Measurements from ENCODE around the gene GYS1.
A peak's percentile ranks its signal among the peaks of the same experiment; 100 is the strongest.

The GYS1 gene

GRCh38 chr19:48991873-48992580, 1.1 kb downstream of the GYS1 start:
- Histone ChIP-seq H3K4me3 (ENCODE audit: low read depth, low read length, poor library complexity, severe bottlenecking) (peak overlapping the region; percentile 99), H3K4me1 (ENCODE audit: insufficient read depth, low read length, severe bottlenecking) (peaks cover 34% of the 10 kb centered on the region), H3K9me3 (ENCODE audit: low read length) (no peaks in the 10 kb centered on the region), H3K27me3 (ENCODE audit: insufficient read depth, low read length) (no peaks in the 10 kb centered on the region), H4K20me1 (ENCODE audit: insufficient read depth, low read length) (no peaks in the 10 kb centered on the region), H3K4me2 (ENCODE audit: low read length) (peak overlapping the region; percentile 88), H2AFZ (ENCODE audit: low read length) (no peak overlapping the region), H3K27ac (ENCODE audit: low read depth, low read length, poor library complexity, severe bottlenecking) (no peak overlapping the region), H3K9me2 (ENCODE audit: low read depth, low read length) (no peaks in the 10 kb centered on the region), H3K79me2 (ENCODE audit: insufficient read depth, low read length) (peaks cover 27% of the 10 kb centered on the region), H3F3A (ENCODE audit: insufficient read depth, low read length) (no peaks in the 10 kb centered on the region), H3K36me3 (ENCODE audit: insufficient read depth, low read length) (peaks cover 14% of the 10 kb centered on the region; the same call in 1 of the 2 replicates), H3K9ac (ENCODE audit: low read length) (peak overlapping the region; percentile 93)
- TF ChIP-seq CTCF (IDR thresholded peaks at IDR 0.05; ENCODE audit: low read length): no peak
- no peak for TF ChIP-seq EZH2 (IDR thresholded peaks at IDR 0.05; ENCODE audit: borderline replicate concordance, low read length)

GRCh38 chr19:48991011-48991609, 2.0 kb downstream of the GYS1 start:
- Histone ChIP-seq H3K9me2 (ENCODE audit: low read depth, low read length) (no peaks in the 10 kb centered on the region), H2AFZ (ENCODE audit: low read length) (no peak overlapping the region), H3K4me3 (ENCODE audit: low read depth, low read length, poor library complexity, severe bottlenecking) (no peak overlapping the region), H3K9ac (ENCODE audit: low read length) (peak overlapping the region; percentile 93; the same call in 1 of the 2 replicates), H3F3A (ENCODE audit: insufficient read depth, low read length) (no peaks in the 10 kb centered on the region), H3K4me1 (ENCODE audit: insufficient read depth, low read length, severe bottlenecking) (peaks cover 37% of the 10 kb centered on the region), H3K9me3 (ENCODE audit: low read length) (no peaks in the 10 kb centered on the region), H4K20me1 (ENCODE audit: insufficient read depth, low read length) (no peaks in the 10 kb centered on the region), H3K79me2 (ENCODE audit: insufficient read depth, low read length) (peaks cover 26% of the 10 kb centered on the region), H3K27ac (ENCODE audit: low read depth, low read length, poor library complexity, severe bottlenecking) (no peak overlapping the region), H3K36me3 (ENCODE audit: insufficient read depth, low read length) (peaks cover 17% of the 10 kb centered on the region; the same call in 1 of the 2 replicates), H3K27me3 (ENCODE audit: insufficient read depth, low read length) (no peaks in the 10 kb centered on the region), H3K4me2 (ENCODE audit: low read length) (no peak overlapping the region; the same call in 1 of the 2 replicates)
- TF ChIP-seq EZH2 (IDR thresholded peaks at IDR 0.05; ENCODE audit: borderline replicate concordance, low read length) (no peak), CTCF (IDR thresholded peaks at IDR 0.05; ENCODE audit: low read length) (no peak)

- Histone ChIP-seq H2AFZ (ENCODE audit: low read length) (no peak overlapping the region), H3K4me2 (ENCODE audit: low read length) (no peak overlapping the region), H3K36me3 (ENCODE audit: insufficient read depth, low read length) (peaks cover 24% of the 10 kb centered on the region), H3K27ac (ENCODE audit: low read depth, low read length, poor library complexity, severe bottlenecking) (no peak overlapping the region), H3K9me2 (ENCODE audit: low read depth, low read length) (no peaks in the 10 kb centered on the region), H3K9me3 (ENCODE audit: low read length) (no peaks in the 10 kb centered on the region), H3K79me2 (ENCODE audit: insufficient read depth, low read length) (peaks cover 22% of the 10 kb centered on the region), H3K9ac (ENCODE audit: low read length) (no peak overlapping the region), H3K27me3 (ENCODE audit: insufficient read depth, low read length) (no peaks in the 10 kb centered on the region), H3K4me3 (ENCODE audit: low read depth, low read length, poor library complexity, severe bottlenecking) (no peak overlapping the region), H4K20me1 (ENCODE audit: insufficient read depth, low read length) (no peaks in the 10 kb centered on the region), H3K4me1 (ENCODE audit: insufficient read depth, low read length, severe bottlenecking) (peaks cover 37% of the 10 kb centered on the region), H3F3A (ENCODE audit: insufficient read depth, low read length) (no peaks in the 10 kb centered on the region)
- TF ChIP-seq CTCF (IDR thresholded peaks at IDR 0.05; ENCODE audit: low read length) (no peak), EZH2 (IDR thresholded peaks at IDR 0.05; ENCODE audit: borderline replicate concordance, low read length) (no peak)
Measured at GRCh38 chr19:48990400-48990799, 2.7 kb downstream of the GYS1 start.
